AG08395 (cell line): ENCODE results near the gene TMEM254.
A peak's percentile ranks its signal among the peaks of the same experiment; 100 is the strongest.
"Not testable (repeated sequence)": the region's sequence is repeated elsewhere in the genome, so short reads cannot be mapped to it uniquely, and the experiment has no call there.

Source experiments
- DNase-seq: peaks from one replicate; pipeline ENCODE4 v3.0.0; 2012; ENCODE audit warnings: mixed read lengths, low spot score

Gene TMEM254

DNA sequence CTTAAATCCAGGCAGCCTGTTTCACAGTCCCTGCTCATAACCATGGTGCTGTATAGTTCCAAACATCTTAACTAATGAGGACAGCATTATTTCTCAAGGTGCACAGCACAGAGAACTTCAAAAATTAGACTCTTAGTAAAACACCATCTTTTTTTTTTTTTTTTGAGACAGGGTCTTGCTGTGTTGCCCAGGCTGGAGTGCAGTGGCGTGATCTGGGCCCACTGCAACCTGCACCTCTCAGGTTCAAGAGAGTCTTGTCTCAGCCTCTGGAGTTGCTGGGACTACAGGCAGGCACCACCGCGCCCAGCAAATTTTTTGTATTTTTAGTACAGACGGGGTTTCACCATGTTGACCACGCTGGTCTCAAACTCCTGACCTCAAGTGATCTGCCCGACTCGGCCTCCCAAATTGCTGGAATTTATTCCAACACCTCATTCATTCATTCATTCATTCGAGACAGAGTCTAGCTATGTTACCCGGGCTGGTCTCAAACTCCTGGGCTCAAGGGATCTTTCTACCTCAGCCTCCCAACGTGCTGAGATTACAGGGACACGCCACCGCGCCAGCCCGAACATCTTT, 507 bp upstream of the TMEM254 start:
- DNase-seq = no peak

DNA sequence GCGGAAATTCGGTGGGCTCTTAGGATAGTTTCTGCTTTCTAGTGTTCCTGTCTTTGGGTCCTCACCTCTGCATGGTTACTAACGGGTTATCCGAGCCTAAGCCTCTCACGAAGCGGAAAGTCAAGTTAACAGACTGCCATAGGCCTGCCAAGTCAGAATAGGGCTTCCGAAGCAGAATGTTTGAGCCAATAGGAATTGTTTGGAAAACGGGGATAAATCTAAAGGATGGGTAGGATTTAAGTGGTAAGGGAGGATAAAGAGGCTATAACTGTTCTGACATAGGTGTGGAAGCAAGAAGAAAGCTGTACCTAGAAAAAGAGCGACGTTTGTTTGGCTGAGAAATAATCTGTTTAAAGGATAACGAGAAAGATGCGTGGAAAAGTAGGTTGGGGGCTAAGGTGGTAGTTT, 851 bp downstream of the TMEM254 start:
- DNase-seq = no peak

DNA sequence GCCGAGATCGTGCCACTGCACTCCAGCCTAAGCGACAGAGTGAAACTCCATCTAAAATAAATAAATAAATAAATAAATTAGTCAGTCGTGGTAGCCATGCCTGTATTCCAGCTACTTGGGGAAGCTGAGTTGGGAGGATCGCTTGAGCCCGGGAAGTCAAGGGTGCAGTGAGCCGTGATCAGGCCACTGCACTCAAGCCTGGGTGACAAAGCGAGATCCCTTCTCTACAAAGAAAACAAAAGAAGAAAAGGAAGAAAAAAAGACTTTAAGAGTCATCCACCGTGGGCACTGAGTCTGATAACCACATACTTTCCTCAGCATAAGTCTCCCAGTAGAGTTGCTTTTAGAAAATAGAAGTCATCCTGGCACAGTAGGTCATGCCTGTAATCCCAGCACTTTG, 2.6 kb downstream of the TMEM254 start:
- no peak for DNase-seq

DNA sequence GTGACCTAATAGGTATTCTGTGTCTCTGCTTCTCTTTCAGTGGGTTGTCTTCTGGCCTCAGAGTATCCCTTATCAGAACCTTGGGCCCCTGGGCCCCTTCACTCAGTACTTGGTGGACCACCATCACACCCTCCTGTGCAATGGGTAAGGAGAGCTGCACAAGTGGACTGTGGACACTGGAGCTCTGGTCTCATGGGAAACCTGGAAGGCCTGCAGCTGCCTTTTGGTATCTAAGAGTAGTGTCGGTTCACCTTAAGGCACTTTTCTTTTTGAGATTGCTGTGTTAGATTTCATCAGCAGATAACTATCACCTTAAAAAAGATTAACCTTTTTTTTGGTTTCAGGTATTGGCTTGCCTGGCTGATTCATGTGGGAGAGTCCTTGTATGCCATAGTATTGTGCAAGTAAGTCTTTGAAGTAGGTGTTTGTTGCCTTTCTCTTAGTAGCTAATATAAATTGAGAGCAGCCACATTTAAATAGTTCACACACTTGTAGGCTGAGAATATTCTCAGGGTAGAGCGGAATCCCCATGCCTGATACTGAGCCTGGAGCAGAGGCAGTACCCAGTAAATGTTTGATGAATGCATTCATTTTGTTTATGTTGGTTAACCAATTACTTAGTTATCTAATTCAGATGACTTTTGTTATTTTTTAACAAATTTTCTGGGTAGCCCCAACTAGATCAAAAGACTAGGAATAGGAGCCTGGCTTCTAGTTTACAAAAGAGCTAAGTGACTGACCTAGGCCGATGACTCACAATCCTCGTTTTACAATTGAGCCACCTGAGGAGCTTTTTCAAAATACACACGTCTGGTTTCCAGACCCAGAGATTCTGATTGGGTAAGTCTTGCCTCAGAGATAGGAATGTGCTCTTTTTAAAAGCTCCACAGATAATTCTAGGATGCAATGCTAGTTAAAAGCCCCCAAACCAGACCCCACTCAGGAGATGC, 3.6 kb downstream of the TMEM254 start:
- DNase-seq = no peak

DNA sequence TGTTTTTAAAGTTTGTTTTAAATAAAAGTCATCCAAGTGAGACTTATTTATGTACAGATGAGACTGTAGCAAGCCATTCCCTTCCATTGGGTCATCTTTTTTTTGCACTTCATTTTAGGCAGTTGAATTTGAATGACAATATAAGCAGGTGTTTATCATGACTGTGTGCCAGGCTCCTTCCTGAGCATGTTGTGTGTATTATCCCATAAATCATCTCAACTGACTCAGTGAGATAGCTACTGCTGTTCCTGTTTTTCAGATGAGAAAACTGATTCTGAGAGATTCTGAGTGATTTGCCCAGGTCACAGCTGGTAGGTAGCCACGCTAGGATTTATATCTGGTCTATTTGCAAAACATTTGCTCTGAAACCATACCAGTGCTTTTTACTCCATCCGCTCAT, 11.7 kb downstream of the TMEM254 start:
- DNase-seq = no peak

DNA sequence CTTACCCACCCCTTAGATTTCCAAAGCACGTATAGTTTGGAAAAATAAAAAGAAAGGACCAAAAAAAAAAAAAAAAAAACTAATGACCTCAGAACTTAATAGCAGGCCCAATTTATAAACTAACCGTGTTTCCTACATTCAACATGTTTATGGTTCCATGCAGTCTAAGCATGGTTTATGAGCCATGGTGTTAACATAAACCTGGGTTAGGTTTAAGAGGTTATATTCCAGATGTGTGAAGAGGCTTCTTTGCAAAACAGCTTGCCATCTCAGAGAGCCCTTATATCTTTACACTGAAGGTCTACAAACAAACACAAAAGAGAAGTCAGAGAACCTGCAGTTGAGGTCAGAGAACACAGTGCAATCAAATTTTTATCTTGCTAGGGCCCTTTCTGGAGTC, 15.8 kb downstream of the TMEM254 start:
- DNase-seq = no peak

DNA sequence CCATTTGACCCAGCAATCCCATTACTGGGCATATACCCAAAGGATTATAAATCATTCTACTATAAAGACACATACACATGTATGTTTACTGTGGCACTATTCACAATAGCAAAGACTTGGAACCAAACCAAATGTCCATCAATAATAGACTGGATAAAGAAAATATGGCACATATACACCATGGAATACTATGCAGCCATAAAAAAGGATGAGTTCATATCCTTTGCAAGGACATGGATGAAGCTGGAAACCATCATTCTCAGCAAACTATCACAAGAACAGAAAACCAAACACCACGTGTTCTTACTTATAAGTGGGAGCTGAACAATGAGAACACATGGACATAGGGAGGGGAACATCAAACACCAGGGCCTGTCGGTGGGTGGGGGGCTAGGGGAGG, 19.8 kb downstream of the TMEM254 start:
- not testable (repeated sequence) for DNase-seq

DNA sequence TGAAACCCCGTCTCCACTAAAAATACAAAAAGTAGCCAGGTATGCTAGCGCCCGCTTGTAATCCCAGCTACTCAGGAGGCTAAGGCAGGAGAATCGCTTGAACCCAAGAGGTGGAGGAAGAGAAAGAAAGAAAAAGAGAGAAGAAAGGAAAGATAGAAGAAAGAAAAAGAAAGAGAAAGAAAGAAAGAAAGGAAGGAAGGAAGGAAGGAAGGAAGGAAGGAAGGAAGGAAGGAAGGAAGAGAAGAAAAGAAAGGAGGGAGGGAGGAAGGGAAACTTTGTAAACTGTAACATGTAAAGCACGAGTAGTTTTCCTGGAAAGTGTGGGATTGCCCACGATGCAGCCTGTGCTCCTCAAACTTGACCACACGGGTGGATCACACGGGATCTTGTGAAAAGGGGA, 20.8 kb downstream of the TMEM254 start:
- not testable (repeated sequence) for DNase-seq

DNA sequence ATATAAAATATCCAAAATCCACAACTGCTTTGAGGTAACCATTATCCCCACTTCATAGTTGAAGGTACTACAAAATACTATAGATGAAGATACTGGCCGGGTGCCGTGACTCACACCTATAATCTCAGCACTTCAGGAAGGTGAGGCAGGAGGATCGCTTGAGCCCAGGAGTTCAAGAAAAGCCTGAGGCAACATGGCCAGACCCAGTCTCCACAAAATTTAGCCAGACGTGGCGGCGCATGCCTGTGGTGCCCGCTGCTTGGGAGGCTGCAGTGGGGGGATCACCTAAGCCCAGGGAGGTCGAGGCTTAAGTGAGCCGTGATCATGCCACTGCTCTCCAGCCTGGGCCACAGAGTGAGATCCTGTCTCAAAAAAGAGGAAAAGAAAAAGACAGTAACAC, 21.7 kb downstream of the TMEM254 start:
- DNase-seq = no peak

DNA sequence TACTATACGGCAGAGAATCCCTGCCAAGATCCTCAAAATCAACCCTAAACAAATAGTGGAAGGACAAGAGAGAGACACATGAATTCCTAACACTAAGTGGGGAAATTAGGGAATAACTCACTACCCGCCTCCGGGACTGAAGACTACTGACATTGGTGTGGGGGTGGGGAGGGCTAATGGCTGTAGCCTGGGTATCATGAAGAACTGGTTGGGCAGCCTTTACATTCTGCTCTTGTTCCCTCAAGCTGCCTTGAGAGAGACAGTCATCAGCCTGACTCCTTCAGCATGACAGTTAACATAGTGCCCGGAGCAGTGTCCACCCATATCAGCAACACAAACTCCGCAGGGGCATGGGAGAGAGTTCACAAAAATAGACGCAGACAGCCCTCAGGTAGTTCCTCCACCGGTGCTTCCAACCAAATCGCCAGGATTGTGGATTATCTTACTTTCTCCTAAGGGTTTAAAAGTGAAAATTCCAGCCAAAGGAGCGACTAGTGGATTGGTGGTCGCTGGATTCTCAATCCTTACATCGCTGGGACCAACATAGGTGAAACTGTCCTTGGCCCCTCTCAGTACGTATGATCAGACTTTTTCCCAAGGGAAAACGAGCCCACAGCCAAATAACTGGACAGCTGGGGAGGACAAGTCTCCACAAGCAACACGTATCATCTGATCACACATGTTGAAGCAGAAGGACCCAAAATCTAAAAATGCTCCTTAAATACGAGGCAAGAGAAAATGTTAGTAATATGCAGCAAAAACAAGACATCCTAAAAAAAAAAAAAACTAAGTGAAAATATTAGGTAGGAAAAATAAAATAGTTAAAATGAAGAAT, 22.6 kb downstream of the TMEM254 start:
- no peak for DNase-seq

DNA sequence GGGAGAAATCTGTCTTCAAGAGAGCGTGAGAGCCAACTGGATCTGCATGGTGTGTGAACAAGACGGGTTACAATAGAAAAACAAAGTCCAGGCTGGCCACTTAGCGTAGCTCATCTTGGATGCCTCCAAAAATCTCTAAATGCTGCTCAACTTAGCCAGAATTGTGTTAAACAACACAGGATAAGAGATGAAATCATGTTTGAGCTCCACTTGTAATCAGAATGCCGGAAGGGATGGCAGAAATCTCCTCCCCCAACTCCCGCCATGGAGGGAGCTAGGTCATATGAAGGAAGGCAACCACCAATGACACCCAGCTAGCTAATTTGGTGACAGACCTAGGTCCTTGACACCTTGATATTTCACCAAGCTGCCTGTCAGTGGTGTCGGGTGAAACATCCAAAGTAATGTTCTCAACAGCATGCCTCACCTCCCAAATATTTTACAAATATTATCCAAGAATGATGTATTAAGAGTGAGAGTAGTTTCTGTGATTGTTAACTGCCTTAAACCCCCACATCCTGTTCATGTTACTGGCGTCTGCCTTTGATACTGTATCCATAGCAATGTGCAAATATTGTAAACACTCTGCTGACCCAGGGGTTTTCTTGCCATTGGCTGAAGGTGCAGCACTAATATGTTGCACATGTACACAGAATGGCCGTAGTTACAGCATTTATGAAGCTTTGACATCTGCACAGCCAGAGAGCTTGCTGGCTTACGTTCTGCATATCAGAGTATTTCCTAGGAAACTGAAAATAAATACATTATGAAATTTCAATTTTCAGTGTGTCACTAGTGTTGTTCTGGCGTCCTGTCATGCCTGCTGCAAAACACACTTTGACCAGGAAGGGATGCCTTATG, 25.8 kb downstream of the TMEM254 start:
- DNase-seq = peak; percentile 87

DNA sequence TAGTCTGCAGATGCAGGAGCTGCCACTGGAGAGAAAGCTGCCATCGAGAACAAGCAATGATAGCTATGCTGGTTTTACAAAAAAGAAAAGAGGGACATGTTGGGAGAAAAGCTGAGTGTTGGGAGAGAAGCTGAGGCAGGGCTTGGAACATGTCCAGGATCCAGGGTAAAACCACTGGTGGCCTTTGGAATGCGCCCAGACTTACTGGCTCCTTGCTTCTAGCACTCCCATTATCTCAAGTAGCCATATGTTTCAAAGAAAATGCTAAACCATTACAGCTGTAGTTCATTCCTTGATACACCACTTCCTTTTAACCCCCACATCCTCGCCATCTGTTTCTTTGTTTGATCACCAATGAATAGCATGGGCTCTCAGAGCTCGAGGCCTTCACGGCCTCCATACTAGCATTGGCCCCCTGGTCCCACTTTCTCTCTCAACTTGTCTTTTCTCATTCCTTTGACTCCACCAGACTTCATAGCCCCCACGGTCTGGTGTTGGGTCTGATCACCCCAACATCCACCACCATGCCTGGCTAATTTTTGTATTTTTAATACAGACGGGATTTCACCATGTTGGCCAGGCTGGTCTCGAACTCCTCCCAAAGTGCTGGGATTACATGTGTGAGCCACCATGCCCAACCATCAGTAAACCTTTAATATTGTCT, 30.2 kb downstream of the TMEM254 start:
- DNase-seq = no peak

DNA sequence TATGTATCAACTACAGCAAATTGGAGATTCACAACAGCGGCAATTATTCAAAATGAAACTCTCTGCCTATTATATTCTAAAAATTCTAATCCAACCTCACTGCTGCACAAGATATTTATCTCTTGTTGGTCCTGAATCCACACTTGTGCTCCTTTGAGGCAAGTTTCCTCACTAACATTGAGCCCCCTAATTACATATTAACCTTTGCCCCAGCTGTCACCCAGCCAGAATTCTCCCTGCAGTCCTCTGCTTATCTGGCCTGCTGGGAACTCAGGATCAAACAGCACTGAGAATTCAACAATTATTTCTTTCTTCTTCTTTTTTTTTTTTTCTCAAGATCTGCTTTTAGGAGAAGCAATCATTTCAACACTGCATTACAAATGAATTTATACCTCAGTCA, 32.5 kb downstream of the TMEM254 start:
- DNase-seq = no peak

DNA sequence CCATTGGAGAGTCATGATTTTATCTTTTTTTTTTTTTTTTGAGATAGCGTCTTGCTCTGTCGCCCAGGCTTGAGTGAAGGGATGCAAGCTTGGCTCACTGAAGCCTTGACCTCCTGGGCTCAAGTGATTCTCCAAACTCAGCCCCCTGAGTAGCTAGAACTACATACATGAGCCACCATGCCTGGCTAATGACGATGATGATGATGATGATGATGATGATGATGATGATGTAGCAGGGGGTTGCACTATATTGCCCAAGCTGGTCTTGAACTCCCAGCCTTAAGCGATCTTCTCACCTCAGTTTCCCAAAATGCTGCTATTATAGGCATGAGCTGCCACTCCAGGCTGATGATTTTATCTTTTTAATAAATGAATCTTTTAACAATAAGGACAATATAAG, 40.2 kb downstream of the TMEM254 start:
- no peak for DNase-seq

DNA sequence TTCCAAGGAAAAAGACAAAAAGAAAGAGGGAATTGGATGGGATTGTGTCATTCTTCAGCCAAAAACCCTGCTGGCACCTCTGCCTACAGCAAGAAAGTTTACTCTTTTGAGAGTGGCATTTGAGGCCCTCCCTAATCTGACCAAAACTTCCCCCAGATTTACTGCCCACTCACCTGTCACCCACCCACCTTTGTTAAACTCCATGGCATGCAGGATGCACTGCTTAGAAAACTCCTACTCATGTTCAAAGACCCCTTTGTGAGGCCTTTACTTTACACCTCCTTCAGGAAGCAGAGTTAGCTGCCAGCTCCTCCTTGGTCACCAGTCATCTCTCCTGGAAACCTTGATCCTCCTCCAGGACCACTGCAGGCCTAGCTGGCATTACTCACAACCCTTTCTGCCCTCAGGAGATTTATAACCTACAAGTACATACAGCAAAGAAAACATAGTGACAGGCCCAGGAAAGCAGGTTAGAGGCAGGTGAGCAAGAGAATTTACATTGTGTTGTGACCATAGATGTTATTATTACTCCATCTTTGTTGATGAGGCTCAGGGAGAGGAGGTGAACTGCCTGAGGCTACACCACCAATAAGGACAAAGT, 43.7 kb downstream of the TMEM254 start:
- DNase-seq = no peak

DNA sequence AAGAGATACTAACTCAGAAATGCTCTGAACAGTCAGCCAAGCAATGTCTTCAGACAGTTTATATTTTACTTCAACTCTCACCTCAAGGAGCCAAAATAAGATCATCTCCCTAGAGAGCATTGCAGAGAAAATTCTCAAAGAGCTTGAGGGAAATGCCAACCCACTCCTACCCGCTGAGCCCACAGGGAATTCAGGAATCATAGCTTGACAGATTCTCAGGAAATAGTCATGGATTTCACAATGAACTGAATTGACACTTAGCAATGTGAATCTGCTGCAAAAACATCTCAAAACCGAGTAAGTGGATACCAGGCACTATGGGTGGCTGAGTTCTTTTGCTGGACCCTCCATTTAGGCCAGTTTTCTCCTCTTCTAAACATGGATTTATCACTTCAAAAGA, 44.3 kb downstream of the TMEM254 start:
- DNase-seq = no peak

DNA sequence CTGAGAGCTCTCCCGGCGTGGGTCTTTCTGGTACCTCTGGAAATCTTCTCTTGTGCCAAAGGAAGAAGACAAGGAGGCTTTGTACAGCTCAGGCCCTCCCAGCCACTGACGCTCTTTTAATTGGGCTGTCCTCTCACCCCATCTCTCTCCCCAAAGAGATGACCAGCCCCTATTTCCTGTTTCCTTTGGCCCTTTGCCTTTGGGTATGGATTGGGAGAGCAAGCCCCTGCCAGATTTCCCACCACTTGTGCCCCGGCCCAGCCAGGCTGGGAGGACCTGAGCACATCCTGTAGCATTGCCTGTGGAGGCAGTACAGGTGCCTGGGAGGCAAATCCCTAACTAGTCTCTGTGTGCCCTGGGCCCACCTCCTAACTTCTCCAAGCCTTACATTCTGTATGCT, 48.4 kb downstream of the TMEM254 start:
- DNase-seq = no peak

DNA sequence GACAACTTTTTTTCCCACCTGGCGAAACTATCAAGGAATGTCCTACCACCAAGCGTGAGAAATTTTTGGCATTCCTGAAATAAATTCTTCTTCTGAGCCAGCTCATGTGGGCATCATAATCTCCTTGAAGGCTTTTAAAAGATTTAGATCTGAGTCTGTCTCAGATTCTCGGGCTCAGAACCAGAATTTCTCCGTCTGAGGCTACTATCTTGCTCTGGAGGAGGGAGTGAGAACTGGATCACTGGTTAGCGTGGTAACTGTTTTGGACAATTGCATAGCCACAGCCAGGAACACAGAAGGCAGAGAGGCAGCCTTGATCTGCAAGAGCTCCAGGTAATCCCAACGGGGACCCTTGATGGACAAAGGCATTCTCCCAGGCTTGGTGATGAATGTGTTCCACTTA, 53.0 kb downstream of the TMEM254 start:
- DNase-seq = no peak

DNA sequence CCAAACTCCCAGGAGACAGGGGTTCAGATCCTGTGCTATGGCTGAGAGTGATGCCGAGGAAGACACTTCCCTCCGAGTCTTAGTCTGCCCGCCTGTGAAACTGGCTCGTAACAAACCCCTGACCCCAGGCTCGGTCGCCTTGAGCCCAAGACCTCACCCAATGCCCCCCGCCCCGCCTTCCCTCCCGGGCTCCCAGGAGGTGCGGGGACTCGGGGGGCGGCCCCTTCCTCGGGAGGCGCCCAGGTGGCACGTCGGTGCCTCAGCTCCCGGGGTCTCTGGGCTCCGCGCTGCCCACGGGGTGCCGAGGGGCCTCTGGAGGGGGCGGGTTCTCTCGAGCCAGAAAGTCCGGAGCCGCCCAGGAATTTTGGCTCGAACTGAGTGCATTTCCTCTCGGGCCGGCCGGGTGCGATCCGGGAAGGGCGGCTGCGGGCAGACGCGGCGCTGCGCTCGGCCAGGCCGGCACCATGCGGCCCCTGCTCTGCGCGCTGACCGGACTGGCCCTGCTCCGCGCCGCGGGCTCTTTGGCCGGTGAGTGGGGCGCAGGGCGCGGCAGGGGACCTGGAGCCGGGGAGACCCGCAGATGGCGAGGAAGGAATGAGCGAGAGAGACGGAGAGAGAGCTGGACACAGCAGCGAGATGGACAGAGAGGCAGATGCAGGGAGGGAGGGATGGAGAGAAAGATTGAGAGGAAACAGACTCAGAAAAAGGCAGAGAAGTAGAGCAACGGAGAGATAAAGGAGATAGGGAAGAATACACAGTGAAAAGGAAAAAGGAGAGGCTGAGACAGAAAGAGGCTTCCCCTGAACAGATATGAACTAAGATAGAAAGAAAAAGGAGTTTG, 54.1 kb downstream of the TMEM254 start, which contains the start of gene PLAC9:
TSS of gene PLAC9 (plus strand) at position 432 of the 841 bp plus-strand sequence. CDS start at position 465, 33 bp downstream.
- DNase-seq = peak; percentile 59

DNA sequence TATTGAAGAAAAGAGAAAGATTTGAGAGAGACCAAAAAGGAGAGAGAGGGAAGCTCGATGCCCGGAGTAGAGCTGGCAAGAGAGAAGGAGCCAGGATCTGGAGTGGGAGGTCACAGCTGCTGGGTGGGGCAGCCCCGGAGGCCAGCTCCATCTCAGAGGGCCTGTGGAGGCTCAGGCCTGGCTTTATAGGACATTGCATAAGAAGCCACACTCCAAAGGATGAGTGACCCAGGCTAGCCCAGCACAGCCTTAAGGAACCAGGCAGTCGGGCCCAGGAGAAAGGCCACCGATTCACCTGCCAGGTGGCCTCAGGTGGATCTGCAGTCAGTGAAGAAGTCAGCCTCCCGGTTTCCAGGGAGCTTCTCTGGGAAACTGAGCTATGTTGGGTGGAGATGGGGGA, 54.7 kb downstream of the TMEM254 start:
- peak; percentile 48 for DNase-seq
